Vagina (tissue), 2 donors: Measurements from ENCODE around the gene CACNA1C.

ENCODE experiments used
- POLR2A ChIP-seq, 2 donors: fragments of 450-650 bp; IDR thresholded peaks; one replicate each; pipeline ENCODE4 v1.6.1; 2017; ENCODE audit warnings: antibody characterized with exemption in 2 of 2, mild to moderate bottlenecking in 2 of 2, moderate library complexity in 2 of 2
- POLR2AphosphoS5 ChIP-seq, 2 donors: sonication (generic); formaldehyde crosslinking; IDR thresholded peaks; one replicate each; pipeline ENCODE4 v1.9.0; 2017; ENCODE audit warnings: antibody characterized with exemption in 2 of 2, mild to moderate bottlenecking in 2 of 2, low read depth in 1 of 2; ENCODE audit not compliant: insufficient read depth in 1 of 2
- TF ChIP-seq, protein P1 (sequence below), 3 experiments: fragments of 450-650 bp in 2 of 3; fragments of 200-600 bp in 1 of 3; sonication (generic) in 1 of 3; IDR thresholded peaks; one replicate each; pipeline ENCODE4 v1.5.1; 2017 to 2019; ENCODE audit warnings: antibody characterized with exemption in 3 of 3, mild to moderate bottlenecking in 2 of 3, moderate library complexity in 2 of 3

DNA sequence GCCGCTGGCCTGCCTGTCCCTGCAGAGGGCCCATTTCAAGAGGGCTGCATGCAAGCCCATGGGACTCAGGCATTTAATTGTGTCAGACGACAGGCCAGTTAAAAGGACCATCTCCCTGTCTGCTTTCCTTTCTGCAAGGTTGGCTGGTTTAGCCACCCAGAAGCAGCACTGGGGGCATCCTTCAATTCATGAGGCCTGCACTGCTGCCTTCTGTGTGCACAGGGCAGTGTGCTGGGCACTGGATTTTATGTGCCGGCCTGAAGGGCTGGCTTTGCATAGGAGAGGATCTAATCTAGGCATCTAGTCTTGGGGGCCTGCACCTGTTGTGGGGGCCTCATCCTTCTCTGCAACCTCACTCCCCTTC is 627.9 kb downstream of the CACNA1C start:
- TF ChIP-seq, protein P1, sequence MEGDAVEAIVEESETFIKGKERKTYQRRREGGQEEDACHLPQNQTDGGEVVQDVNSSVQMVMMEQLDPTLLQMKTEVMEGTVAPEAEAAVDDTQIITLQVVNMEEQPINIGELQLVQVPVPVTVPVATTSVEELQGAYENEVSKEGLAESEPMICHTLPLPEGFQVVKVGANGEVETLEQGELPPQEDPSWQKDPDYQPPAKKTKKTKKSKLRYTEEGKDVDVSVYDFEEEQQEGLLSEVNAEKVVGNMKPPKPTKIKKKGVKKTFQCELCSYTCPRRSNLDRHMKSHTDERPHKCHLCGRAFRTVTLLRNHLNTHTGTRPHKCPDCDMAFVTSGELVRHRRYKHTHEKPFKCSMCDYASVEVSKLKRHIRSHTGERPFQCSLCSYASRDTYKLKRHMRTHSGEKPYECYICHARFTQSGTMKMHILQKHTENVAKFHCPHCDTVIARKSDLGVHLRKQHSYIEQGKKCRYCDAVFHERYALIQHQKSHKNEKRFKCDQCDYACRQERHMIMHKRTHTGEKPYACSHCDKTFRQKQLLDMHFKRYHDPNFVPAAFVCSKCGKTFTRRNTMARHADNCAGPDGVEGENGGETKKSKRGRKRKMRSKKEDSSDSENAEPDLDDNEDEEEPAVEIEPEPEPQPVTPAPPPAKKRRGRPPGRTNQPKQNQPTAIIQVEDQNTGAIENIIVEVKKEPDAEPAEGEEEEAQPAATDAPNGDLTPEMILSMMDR (IDR thresholded peaks at IDR 0.05) = no peak
- TF ChIP-seq POLR2A (IDR thresholded peaks at IDR 0.05) (no peak), POLR2AphosphoS5 (IDR thresholded peaks at IDR 0.05; ENCODE audit: insufficient read depth in 1 of 2, low read depth in 1 of 2) (no peak)
